GM19328 (cell line): ENCODE measurements around the gene PPT1.

Source experiments
- ATAC-seq: cut with Tn5 transposase; IDR thresholded peaks from one replicate; pipeline ENCODE4 v1.9.1; 2021; ENCODE audit warnings: mild to moderate bottlenecking, moderate library complexity; ENCODE audit not compliant: unreplicated experiment

Gene PPT1

GRCh38 chr1:40096977-40097782 lies at the start of gene PPT1:
TSS of gene PPT1 (minus strand) at chr1:40097252. CDS start at chr1:40097238, 14 bp downstream.
- peak; percentile 78 for ATAC-seq

GRCh38 chr1:40143891-40144575 lies 47.0 kb upstream of the PPT1 start:
- ATAC-seq, result no peak

- ATAC-seq, result no peak
Observed at GRCh38 chr1:40141878-40142535, 45.0 kb upstream of the PPT1 start.

- no peak for ATAC-seq
Observed at GRCh38 chr1:40140211-40140973, 43.3 kb upstream of the PPT1 start.

GRCh38 chr1:40133839-40134238 lies 36.8 kb upstream of the PPT1 start:
- no peak for ATAC-seq

GRCh38 chr1:40133312-40133665 lies 36.2 kb upstream of the PPT1 start:
- ATAC-seq, result no peak

- ATAC-seq, result no peak
Observed at GRCh38 chr1:40132383-40133311, 35.6 kb upstream of the PPT1 start.

- ATAC-seq, result no peak
Observed at GRCh38 chr1:40130892-40131291, 33.8 kb upstream of the PPT1 start.

- no peak for ATAC-seq
Observed at GRCh38 chr1:40122855-40123254, 25.8 kb upstream of the PPT1 start.

GRCh38 chr1:40120128-40120527 lies 23.1 kb upstream of the PPT1 start:
- no peak for ATAC-seq

GRCh38 chr1:40114400-40114799 lies 17.3 kb upstream of the PPT1 start:
- no peak for ATAC-seq

- no peak for ATAC-seq
Observed at GRCh38 chr1:40110389-40110788, 13.3 kb upstream of the PPT1 start.

GRCh38 chr1:40107290-40107959 lies 10.4 kb upstream of the PPT1 start:
- ATAC-seq, result no peak

GRCh38 chr1:40105028-40105427 lies 8.0 kb upstream of the PPT1 start:
- no peak for ATAC-seq

GRCh38 chr1:40102896-40103295 lies 5.8 kb upstream of the PPT1 start:
- ATAC-seq, result no peak

GRCh38 chr1:40102038-40102437 lies 5.0 kb upstream of the PPT1 start:
- no peak for ATAC-seq

- ATAC-seq, result no peak
Observed at GRCh38 chr1:40096646-40096976, 441 bp downstream of the PPT1 start.

GRCh38 chr1:40095806-40096205 lies 1.2 kb downstream of the PPT1 start:
- ATAC-seq, result no peak

- ATAC-seq, result no peak
Observed at GRCh38 chr1:40094466-40095110, 2.5 kb downstream of the PPT1 start.
